ENCODE measurements around the gene TNF.

The TNF gene

DNA sequence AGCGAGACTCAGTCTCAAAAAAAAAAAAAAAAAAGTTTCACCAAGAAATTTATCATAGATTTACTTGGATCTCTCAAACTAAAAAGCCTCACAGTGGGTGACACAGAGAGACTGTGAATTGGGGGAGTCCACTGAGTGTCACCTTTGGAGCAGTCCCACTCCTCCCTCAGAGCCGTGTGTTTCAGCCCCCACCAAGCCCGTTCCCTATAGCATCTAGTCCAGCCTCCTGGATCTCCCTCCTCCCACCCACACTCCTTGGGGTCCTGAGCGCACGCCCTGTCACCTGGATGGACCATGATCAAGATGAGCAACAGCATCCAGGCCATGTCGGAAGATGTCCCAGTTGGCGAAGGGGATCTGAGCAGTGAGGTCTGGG, 17.0 kb downstream of the TNF start:
- H3K4me3 ChIP-seq (ENCODE audit: low read length) = no peak overlapping the region
- no peak for TF ChIP-seq CTCF (conservative IDR thresholded peaks at IDR 0.05; ENCODE audit: low read depth, low read length)
- no peak for DNase-seq (ENCODE audit: low read depth)

GRCh38 chr6:31597006-31597405, 21.6 kb downstream of the TNF start:
- H3K4me3 ChIP-seq (ENCODE audit: low read length) = no peak overlapping the region
- DNase-seq (ENCODE audit: low read depth) = no peak
- TF ChIP-seq CTCF (conservative IDR thresholded peaks at IDR 0.05; ENCODE audit: low read depth, low read length) = peak; percentile 47

DNA sequence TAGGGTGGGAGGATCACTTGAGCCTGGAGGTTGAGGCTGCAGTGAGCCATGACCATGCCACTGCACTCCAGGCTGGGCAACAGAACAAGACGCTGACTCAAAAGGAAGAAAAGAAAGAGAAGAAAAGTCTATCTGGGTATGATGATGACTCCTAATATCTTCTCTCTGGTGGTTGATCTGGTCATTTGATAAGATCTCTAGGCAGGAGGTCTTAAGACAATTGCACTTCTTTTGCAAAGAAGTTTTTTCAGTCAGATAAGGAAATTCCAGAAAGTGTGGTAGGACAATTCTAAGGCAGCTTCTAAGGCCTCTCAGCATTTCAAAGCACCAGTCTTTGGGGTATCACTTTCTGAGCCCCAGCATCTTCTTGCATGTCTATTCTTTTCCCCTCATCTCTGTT, 32.0 kb downstream of the TNF start:
- H3K4me3 ChIP-seq (ENCODE audit: low read length) = no peak overlapping the region
- no peak for DNase-seq (ENCODE audit: low read depth)
- no peak for TF ChIP-seq CTCF (conservative IDR thresholded peaks at IDR 0.05; ENCODE audit: low read depth, low read length)

DNA sequence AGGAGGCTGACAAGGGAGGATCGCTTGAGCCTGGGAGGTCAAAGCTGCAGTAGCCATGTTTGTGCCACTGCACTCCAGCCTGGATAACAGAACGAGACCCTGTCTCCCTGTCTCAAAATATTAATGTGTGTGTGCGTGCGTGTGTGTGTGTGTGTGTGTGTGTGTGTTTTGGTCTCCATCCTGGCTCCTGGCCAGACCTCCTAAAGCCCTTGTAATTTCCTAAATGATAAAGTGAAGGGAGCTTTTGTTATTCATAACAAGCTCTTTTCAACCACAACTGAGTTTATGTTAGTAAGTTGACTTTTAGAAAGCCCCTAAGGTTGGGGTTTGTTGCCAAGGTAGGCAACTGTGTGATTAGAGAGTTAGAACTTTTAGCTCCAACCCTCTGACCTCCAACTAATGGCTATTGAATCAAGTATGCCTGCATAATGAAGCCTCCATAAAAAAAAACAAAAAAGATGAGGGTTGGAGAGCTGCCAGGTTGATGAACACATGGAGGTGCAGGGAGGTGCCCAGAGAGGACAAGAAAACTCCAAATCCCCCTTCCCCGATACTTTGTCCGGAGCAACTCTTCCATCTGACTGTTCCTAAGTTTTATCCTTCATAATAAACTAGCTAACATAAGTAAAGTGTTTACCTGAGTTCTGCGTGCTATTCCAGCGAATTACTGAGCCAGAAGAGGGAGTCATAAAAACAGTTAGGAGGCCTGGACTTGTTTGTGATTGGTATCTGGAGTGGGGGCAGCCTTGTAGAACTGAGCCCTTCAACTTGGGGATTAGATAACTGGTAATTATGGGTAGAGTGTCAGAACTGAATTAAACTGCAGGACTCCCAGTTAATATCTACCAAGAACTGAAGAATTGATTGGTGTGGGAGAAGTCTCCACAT, 34.4 kb downstream of the TNF start:
- DNase-seq (ENCODE audit: low read depth) = no peak
- no peak overlapping the region for H3K4me3 ChIP-seq (ENCODE audit: low read length)
- TF ChIP-seq CTCF (conservative IDR thresholded peaks at IDR 0.05; ENCODE audit: low read depth, low read length) = no peak

- H3K4me3 ChIP-seq (ENCODE audit: low read length) = no peak overlapping the region
- DNase-seq (ENCODE audit: low read depth) = no peak
- no peak for TF ChIP-seq CTCF (conservative IDR thresholded peaks at IDR 0.05; ENCODE audit: low read depth, low read length)
Measured at GRCh38 chr6:31610968-31611367, 35.6 kb downstream of the TNF start.

DNA sequence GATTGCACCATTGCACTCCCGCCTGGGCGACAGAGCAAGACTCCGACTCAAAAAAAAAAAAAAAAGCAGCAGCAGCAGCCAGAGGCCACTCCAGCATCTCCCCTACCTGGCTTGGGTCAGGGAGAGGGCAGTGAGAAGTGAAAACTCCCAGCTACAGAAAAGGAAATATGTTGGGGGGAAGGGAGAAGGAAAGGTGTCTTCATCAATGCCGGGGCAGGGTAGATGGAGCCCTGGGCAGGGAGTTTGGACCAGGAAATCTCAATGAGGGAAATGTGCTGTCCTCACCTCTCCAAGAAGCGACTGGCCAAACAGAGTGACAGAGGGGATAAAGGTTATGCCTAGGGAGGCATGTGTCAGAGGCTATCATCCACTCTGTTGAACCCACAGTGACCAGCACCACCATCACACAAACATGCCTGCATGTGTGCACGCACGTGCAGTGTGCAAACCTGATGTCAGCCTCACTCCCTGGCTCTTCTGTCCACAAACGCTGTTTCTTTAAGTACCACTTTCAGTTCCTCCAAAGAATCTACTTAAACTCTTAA, 38.8 kb downstream of the TNF start:
- no peak for TF ChIP-seq CTCF (conservative IDR thresholded peaks at IDR 0.05; ENCODE audit: low read depth, low read length)
- H3K4me3 ChIP-seq (ENCODE audit: low read length) = no peak overlapping the region
- no peak for DNase-seq (ENCODE audit: low read depth)

Measured in retinal pigment epithelial cell (primary cell).